H1 (cell line): ENCODE data around the gene SIPA1L2. TPM values are rescaled to one million over a fixed set of nuclear protein-coding genes. Genes with fewer than 3 reads are reported as not detected.

Experiments
- CTCF ChIA-PET: fragments of 300-600 bp; sonication (Branson Sonifier 250); formaldehyde crosslinking; loops from one replicate; lab custom pipeline; 2021; ENCODE audit not compliant: partially characterized antibody; lab: Charles Lee
- POLR2A ChIA-PET: fragments of 300-600 bp; sonication (Branson Sonifier 250); formaldehyde crosslinking; loops from one replicate; lab custom pipeline; 2021; ENCODE audit warnings: inconsistent platforms; ENCODE audit not compliant: partially characterized antibody; lab: Charles Lee
- DNase-seq, 2 experiments: peaks; one replicate each; pipeline versions ENCODE4 v3.0.0 to v3.0.0-alpha.2; 2010 to 2022; ENCODE audit warnings: low spot score in 2 of 2, low read depth in 1 of 2, mixed read lengths in 1 of 2
- FAIRE-seq: peaks from 2 replicates; lab custom pipeline; 2011; peaks lifted over from hg19 to GRCh38; lab: Jason Lieb, UNC
- H2AFZ ChIP-seq: 2 replicates; pipeline ENCODE4 v1.8.1; 2012; ENCODE audit warnings: low read length, inconsistent platforms
- H2AK5ac ChIP-seq: 2 replicates; pipeline ENCODE4 v1.6.1; 2013; ENCODE audit warnings: low read depth, low read length
- H2BK120ac ChIP-seq: replicated peaks from 2 replicates; pipeline ENCODE3; 2013; ENCODE audit warnings: low read depth, low read length, inconsistent platforms
- H2BK12ac ChIP-seq: 2 replicates; pipeline ENCODE4 v1.6.1; 2013; ENCODE audit warnings: low read depth, low read length
- H2BK15ac ChIP-seq: 2 replicates; pipeline ENCODE4 v1.6.1; 2013; ENCODE audit warnings: low read length
- H2BK20ac ChIP-seq: 2 replicates; pipeline ENCODE4 v1.6.1; 2013; ENCODE audit warnings: low read length
- H2BK5ac ChIP-seq: 2 replicates; pipeline ENCODE4 v1.6.1; 2013; ENCODE audit warnings: low read depth, low read length
- H3K14ac ChIP-seq: 2 replicates; pipeline ENCODE4 v1.6.1; 2013; ENCODE audit warnings: inconsistent platforms; ENCODE audit not compliant: insufficient read length
- H3K18ac ChIP-seq: 2 replicates; pipeline ENCODE4 v1.6.1; 2013; ENCODE audit warnings: low read length; ENCODE audit errors: extremely low read depth
- H3K23ac ChIP-seq: 2 replicates; pipeline ENCODE4 v1.6.1; 2013; ENCODE audit warnings: inconsistent platforms; ENCODE audit not compliant: insufficient read length
- H3K23me2 ChIP-seq: 2 replicates; pipeline ENCODE4 v1.6.1; 2013; ENCODE audit warnings: low read depth, low read length
- H3K27ac ChIP-seq: 2 replicates; pipeline ENCODE4 v1.6.1; 2011; ENCODE audit warnings: low read depth, low read length, inconsistent platforms
- H3K27me3 ChIP-seq, 4 experiments: replicated peaks in 1 of 4; 1 replicate in 1 of 4; 2 replicates in 3 of 4; pipeline versions ENCODE4 v1.6.1 to v1.8.1; 2011 to 2013; ENCODE audit warnings: low read length in 3 of 4, mild to moderate bottlenecking in 3 of 4, inconsistent platforms in 2 of 4, mixed read lengths in 2 of 4, moderate library complexity in 1 of 4; ENCODE audit not compliant: control insufficient read depth in 3 of 4, insufficient read depth in 3 of 4; ENCODE audit errors: extremely low read depth in 1 of 4
- H3K36me3 ChIP-seq, 4 experiments: 2 replicates each; pipeline versions ENCODE4 v1.6.1 to v1.8.1; 2011 to 2013; ENCODE audit warnings: mild to moderate bottlenecking in 4 of 4, low read length in 3 of 4, moderate library complexity in 2 of 4, control low read depth in 1 of 4, inconsistent platforms in 1 of 4; ENCODE audit not compliant: insufficient read depth in 4 of 4, control insufficient read depth in 2 of 4
- H3K4ac ChIP-seq: replicated peaks from 2 replicates; pipeline ENCODE3; 2013; ENCODE audit warnings: low read length, low read depth, mixed read lengths, inconsistent platforms; ENCODE audit not compliant: insufficient read length
- H3K4me1 ChIP-seq, 4 experiments: replicated peaks in 1 of 4; 1 replicate in 1 of 4; 2 replicates in 3 of 4; pipeline versions ENCODE4 v1.6.1 to v1.8.1; 2011 to 2013; ENCODE audit warnings: low read length in 3 of 4, inconsistent platforms in 2 of 4, mixed read lengths in 1 of 4; ENCODE audit not compliant: insufficient read depth in 4 of 4, control insufficient read depth in 3 of 4
- H3K4me2 ChIP-seq, 2 experiments: 2 replicates each; pipeline versions ENCODE4 v1.6.1 to v1.8.1; 2011 to 2013; ENCODE audit warnings: low read depth in 2 of 2, low read length in 2 of 2, control low read depth in 1 of 2, inconsistent platforms in 1 of 2, mild to moderate bottlenecking in 1 of 2; ENCODE audit not compliant: insufficient read depth in 1 of 2
- H3K4me3 ChIP-seq, 4 experiments: fragments of 200-600, 300-600 bp in 1 of 4; sonication (generic), shearing (Covaris generic), sonication (Bioruptor Twin) in 1 of 4; 2 replicates each; pipeline versions ENCODE4 v1.5.1 to v1.8.1; 2011 to 2016; ENCODE audit warnings: low read length in 4 of 4, low read depth in 3 of 4, control low read depth in 2 of 4, inconsistent platforms in 2 of 4, mild to moderate bottlenecking in 2 of 4, mixed read lengths in 1 of 4, moderate library complexity in 1 of 4; ENCODE audit not compliant: insufficient read depth in 2 of 4; ENCODE audit errors: extremely low read depth in 1 of 4
- H3K56ac ChIP-seq: replicated peaks from 2 replicates; pipeline ENCODE3; 2013; ENCODE audit warnings: low read depth, mild to moderate bottlenecking, mixed read lengths, low read length, inconsistent platforms; ENCODE audit not compliant: insufficient read length
- H3K79me1 ChIP-seq: 2 replicates; pipeline ENCODE4 v1.6.1; 2013; ENCODE audit warnings: low read depth, low read length, control low read depth
- H3K79me2 ChIP-seq, 2 experiments: 2 replicates each; pipeline versions ENCODE4 v1.6.1 to v1.8.1; 2012 to 2013; ENCODE audit warnings: low read length in 2 of 2, mild to moderate bottlenecking in 2 of 2, inconsistent platforms in 1 of 2; ENCODE audit not compliant: insufficient read depth in 2 of 2, control insufficient read depth in 1 of 2
- H3K9ac ChIP-seq, 4 experiments: replicated peaks in 1 of 4; 1 replicate in 1 of 4; 2 replicates in 3 of 4; pipeline versions ENCODE4 v1.6.1 to v1.8.1; 2011 to 2013; ENCODE audit warnings: low read depth in 3 of 4, low read length in 3 of 4, control low read depth in 2 of 4, mild to moderate bottlenecking in 2 of 4, moderate library complexity in 2 of 4, inconsistent platforms in 1 of 4; ENCODE audit errors: extremely low read depth in 1 of 4
- H3K9me3 ChIP-seq, 2 experiments: 2 replicates each; pipeline versions ENCODE4 v1.6.1 to v1.8.1; 2012 to 2013; ENCODE audit warnings: mild to moderate bottlenecking in 2 of 2, moderate library complexity in 2 of 2, control low read depth in 1 of 2, inconsistent platforms in 1 of 2, low read depth in 1 of 2, low read length in 1 of 2, mixed read lengths in 1 of 2; ENCODE audit not compliant: insufficient read depth in 2 of 2
- H4K20me1 ChIP-seq, 2 experiments: replicated peaks in 1 of 2; 2 replicates each; pipeline versions ENCODE3 to v1.8.1; 2011 to 2013; ENCODE audit warnings: inconsistent platforms in 2 of 2, low read length in 2 of 2, mild to moderate bottlenecking in 1 of 2; ENCODE audit not compliant: insufficient read depth in 2 of 2, control insufficient read depth in 1 of 2
- H4K5ac ChIP-seq: 2 replicates; pipeline ENCODE4 v1.6.1; 2013; ENCODE audit warnings: low read length, low read depth, mixed read lengths, inconsistent platforms; ENCODE audit not compliant: insufficient read length
- H4K8ac ChIP-seq: 2 replicates; pipeline ENCODE4 v1.8.0; 2013; ENCODE audit warnings: mild to moderate bottlenecking, moderate library complexity, low read length, inconsistent platforms; ENCODE audit not compliant: insufficient read depth; ENCODE audit errors: extremely low read depth
- H4K91ac ChIP-seq: replicated peaks from 2 replicates; pipeline ENCODE3; 2013; ENCODE audit warnings: low read length, mixed read lengths, inconsistent platforms; ENCODE audit not compliant: insufficient read length
- CBX5 ChIP-seq: fragments of 300-800, 300-1000 bp; sonication (generic); IDR thresholded peaks from 2 replicates; pipeline ENCODE4 v1.7.1; 2016; ENCODE audit warnings: antibody characterized with exemption, low read length, low read depth
- CBX8 ChIP-seq: fragments of 300-800, 300-1000 bp; sonication (generic); IDR thresholded peaks from 2 replicates; pipeline ENCODE4 v1.7.1; 2016; ENCODE audit warnings: low read depth, low read length, borderline replicate concordance
- HDAC6 ChIP-seq: IDR thresholded peaks from one replicate; pipeline ENCODE4 v1.7.1; 2012; ENCODE audit warnings: low read depth, mild to moderate bottlenecking, inconsistent platforms, low read length, moderate library complexity
- RNF2 ChIP-seq: fragments of 200-900, 300-1000 bp; sonication (generic); IDR thresholded peaks from 2 replicates; pipeline ENCODE4 v1.7.1; 2016; ENCODE audit warnings: borderline replicate concordance, low read depth, mild to moderate bottlenecking, antibody characterized with exemption, low read length; ENCODE audit not compliant: poor library complexity, severe bottlenecking; ENCODE audit errors: missing control alignments
- SAP30 ChIP-seq: fragments of 300-600 bp; sonication (generic); IDR thresholded peaks from 2 replicates; pipeline ENCODE4 v1.7.1; 2012; ENCODE audit warnings: low read length, moderate library complexity, mild to moderate bottlenecking, inconsistent platforms; ENCODE audit not compliant: insufficient read depth, insufficient replicate concordance
- SIRT6 ChIP-seq: IDR thresholded peaks from one replicate; pipeline ENCODE4 v1.7.1; 2012; ENCODE audit warnings: low read length, inconsistent platforms
- SIX5 ChIP-seq: IDR thresholded peaks from 2 replicates; pipeline ENCODE4 v1.6.1; 2011; ENCODE audit warnings: mild to moderate bottlenecking, low read depth, low read length
- SP2 ChIP-seq: IDR thresholded peaks from 2 replicates; pipeline ENCODE4 v1.6.1; 2012; ENCODE audit warnings: mild to moderate bottlenecking, low read length, inconsistent platforms
- SUZ12 ChIP-seq: fragments of 200-600 bp; sonication (generic); IDR thresholded peaks from 2 replicates; pipeline ENCODE4 v1.6.1; 2012; ENCODE audit warnings: mild to moderate bottlenecking, inconsistent platforms, low read length, moderate library complexity, mixed read lengths
- TEAD4 ChIP-seq: IDR thresholded peaks from 2 replicates; pipeline ENCODE4 v1.6.1; 2012; ENCODE audit warnings: low read depth, low read length, inconsistent platforms, mixed read lengths
- YY1 ChIP-seq: IDR thresholded peaks from 2 replicates; pipeline ENCODE4 v1.6.1; 2011; ENCODE audit warnings: low read depth, mild to moderate bottlenecking, low read length
- ZNF274 ChIP-seq: IDR thresholded peaks from 2 replicates; pipeline ENCODE4 v1.7.0; 2012; ENCODE audit warnings: low read length, borderline replicate concordance; ENCODE audit errors: extremely low read depth
- WGBS, 2 experiments: shearing (Covaris generic) in 1 of 2; methylation state at CpG; one replicate each; pipeline versions ENCODE4 v1.1.6 to v1.1.7; 2013 to 2015; ENCODE audit warnings: low lambda C conversion rate in 2 of 2, mixed read lengths in 2 of 2, inconsistent platforms in 1 of 2, low coverage in 1 of 2, missing lambda C conversion rate in 1 of 2; ENCODE audit not compliant: insufficient replicate concordance in 2 of 2, insufficient coverage in 1 of 2, insufficient read length in 1 of 2; ENCODE audit errors: extremely low coverage in 1 of 2, missing lambda C conversion rate in 1 of 2; 5-methylcytosine and 5-hydroxymethylcytosine counted together
- polyA plus RNA-seq, 7 experiments: library from polyadenylated mRNA; depleted of rRNA in 3 of 7; stranded (reverse) in 5 of 7; unstranded in 2 of 7; fragments of >200 nt in 5 of 7; fragments of 200-250 nt in 2 of 7; gene quantifications; 1 replicate in 5 of 7; 2 replicates in 1 of 7; 4 replicates in 1 of 7; pipeline versions ENCODE4 v1.2.1 to v1.2.3, GENCODE V29; 2011 to 2013; ENCODE audit warnings: missing spikeins in 2 of 7, mixed read lengths in 2 of 7
- total RNA-seq: library from RNA; stranded (reverse); fragmentation: NEBNext Ultra II Directional; extraction: Animal tissue kit (Norgen Biotek cat#: 25700); gene quantifications from 2 replicates; pipeline ENCODE4 v1.2.1, GENCODE V29; 2021
- TF ChIP-seq, protein P1 (sequence below): IDR thresholded peaks from 2 replicates; pipeline ENCODE4 v1.6.1; 2012; ENCODE audit warnings: inconsistent platforms

SIPA1L2 gene
- total and polyA plus RNA-seq, 2 of the 8 experiments (the other 6 are each of a cell fraction or from before 2014, with no cell fraction given) = 7.7 to 13.2 TPM

- no peaks in the 10 kb centered on the region for H4K20me1 ChIP-seq
- ChIA-PET CTCF (interaction anchor here (0.7 to 1.1 kb wide), 3 partner anchors 9 to 49 kb away, joined by 3 read pairs; no protein-coding TSS in a partner anchor), POLR2A (no interaction called here)
These were observed 21.5 kb downstream of the SIPA1L2 start for GRCh38 chr1:232608427-232608826.

More at GRCh38 chr1:232608427-232608826, 21.5 kb downstream of the SIPA1L2 start:
- Histone ChIP-seq H3K9ac (no peak overlapping the region), H3K27me3 (no peaks in the 10 kb centered on the region), H3K4me1 (peaks cover 0 to under 1% (median 0%) of the 10 kb centered on the region in 4 experiments; a peak in 4 of 7 replicates), H4K8ac (no peak overlapping the region), H3K4me2 (no peak overlapping the region), H2BK12ac (no peak overlapping the region), H3K56ac (no peak overlapping the region), H2AFZ (no peak overlapping the region), H3K23ac (no peak overlapping the region), H3K27ac (no peak overlapping the region), H3K79me2 (no peaks in the 10 kb centered on the region), H4K91ac (no peak overlapping the region), H2BK120ac (no peak overlapping the region), H3K9me3 (no peaks in the 10 kb centered on the region), H3K23me2 (no peaks in the 10 kb centered on the region), H4K5ac (no peak overlapping the region), H3K18ac (no peak overlapping the region; the same call in 1 of the 2 replicates), H2AK5ac (no peak overlapping the region), H3K36me3 (no peaks in the 10 kb centered on the region), H3K14ac (no peak overlapping the region), H2BK20ac (no peak overlapping the region), H3K79me1 (no peaks in the 10 kb centered on the region), H3K4ac (no peak overlapping the region), H3K4me3 (no peak overlapping the region), H2BK15ac (no peak overlapping the region), H2BK5ac (no peak overlapping the region)
- FAIRE-seq (no peak), DNase-seq (no peak)
- TF ChIP-seq RNF2 (no peak), SAP30 (no peak), SIX5 (no peak), SIRT6 (no peak), HDAC6 (no peak), ZNF274 (no peak), CBX8 (no peak), SP2 (no peak), CBX5 (no peak), TEAD4 (no peak), YY1 (no peak), SUZ12 (no peak)
- TF ChIP-seq, protein P1, sequence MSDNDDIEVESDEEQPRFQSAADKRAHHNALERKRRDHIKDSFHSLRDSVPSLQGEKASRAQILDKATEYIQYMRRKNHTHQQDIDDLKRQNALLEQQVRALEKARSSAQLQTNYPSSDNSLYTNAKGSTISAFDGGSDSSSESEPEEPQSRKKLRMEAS = no peak
- WGBS, 2 experiments = 89% methylated on average over 4 of the region's 4 CpGs; no CpG with 5 or more reads in 1 of the 2 experiments
